Fibroblast of the aortic adventitia (primary cell): ENCODE results near the gene FITM1. TPM values are rescaled to one million over a fixed set of nuclear protein-coding genes. Genes with fewer than 3 reads are reported as not detected.

Experiments
- DNase-seq: peaks from one replicate; pipeline ENCODE4 v3.0.0-alpha.2; 2010; ENCODE audit warnings: low read depth
- H3K4me3 ChIP-seq: 2 replicates; pipeline ENCODE4 v1.5.1; 2011; ENCODE audit warnings: low read depth, mild to moderate bottlenecking, control low read depth, low read length, moderate library complexity
- total RNA-seq: library from RNA; depleted of rRNA; stranded (reverse); fragments of >200 nt; gene quantifications from 2 replicates; pipeline ENCODE4 v1.2.3, GENCODE V29; 2012; ENCODE audit warnings: low replicate concordance
- TF ChIP-seq, protein P1 (sequence below): IDR thresholded peaks from 2 replicates; pipeline ENCODE4 v1.5.1; 2011; ENCODE audit warnings: mild to moderate bottlenecking, low read length, control low read depth, inconsistent platforms; ENCODE audit not compliant: insufficient read depth

Gene FITM1
- total RNA-seq, 1 donor, result 0.18 TPM

DNA sequence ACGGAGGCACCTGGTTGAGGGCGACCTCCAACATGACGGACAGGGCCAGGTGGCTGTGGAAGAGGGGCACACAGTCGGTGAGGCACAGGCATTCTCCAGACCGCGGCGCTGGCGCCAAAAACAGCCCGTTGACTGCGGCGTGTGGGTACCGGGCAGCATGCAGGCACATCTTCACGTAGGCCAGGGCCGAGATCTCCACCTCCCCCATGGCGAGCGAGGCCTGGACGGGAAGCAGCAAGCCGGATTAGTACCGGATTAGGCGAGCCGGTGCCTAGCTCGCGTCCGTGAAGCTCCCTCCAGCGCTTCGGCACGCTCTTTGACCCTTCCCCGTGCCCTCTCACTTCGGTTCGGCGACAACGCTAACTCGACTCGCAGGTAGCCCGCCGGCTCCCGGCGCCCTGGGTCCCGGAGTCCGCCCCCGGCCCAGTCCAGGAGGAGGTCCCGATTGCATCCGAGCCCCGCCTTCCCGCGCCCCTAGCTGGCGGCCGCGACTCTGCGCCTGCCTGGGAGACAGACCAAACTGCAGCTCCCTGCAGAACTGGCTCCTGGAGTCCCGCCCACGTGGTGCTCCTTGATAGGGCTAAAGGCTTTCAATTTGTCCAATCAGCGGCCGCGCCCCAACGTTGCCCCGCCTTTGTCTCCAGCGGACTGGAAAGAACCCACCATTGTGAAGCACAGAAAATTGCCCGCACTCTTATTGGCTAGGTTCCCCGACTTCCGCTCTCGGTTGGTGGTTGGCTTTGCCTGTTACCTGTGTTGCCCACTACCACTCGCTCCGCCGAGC lies 10.8 kb downstream of the FITM1 start, which contains the start of gene EMC9:
EMC9 (minus strand) TSS at position 495 of the 784 bp plus-strand sequence; CDS start at position 208, 287 bp downstream.
- peak; percentile 99 for DNase-seq
- TF ChIP-seq, protein P1, sequence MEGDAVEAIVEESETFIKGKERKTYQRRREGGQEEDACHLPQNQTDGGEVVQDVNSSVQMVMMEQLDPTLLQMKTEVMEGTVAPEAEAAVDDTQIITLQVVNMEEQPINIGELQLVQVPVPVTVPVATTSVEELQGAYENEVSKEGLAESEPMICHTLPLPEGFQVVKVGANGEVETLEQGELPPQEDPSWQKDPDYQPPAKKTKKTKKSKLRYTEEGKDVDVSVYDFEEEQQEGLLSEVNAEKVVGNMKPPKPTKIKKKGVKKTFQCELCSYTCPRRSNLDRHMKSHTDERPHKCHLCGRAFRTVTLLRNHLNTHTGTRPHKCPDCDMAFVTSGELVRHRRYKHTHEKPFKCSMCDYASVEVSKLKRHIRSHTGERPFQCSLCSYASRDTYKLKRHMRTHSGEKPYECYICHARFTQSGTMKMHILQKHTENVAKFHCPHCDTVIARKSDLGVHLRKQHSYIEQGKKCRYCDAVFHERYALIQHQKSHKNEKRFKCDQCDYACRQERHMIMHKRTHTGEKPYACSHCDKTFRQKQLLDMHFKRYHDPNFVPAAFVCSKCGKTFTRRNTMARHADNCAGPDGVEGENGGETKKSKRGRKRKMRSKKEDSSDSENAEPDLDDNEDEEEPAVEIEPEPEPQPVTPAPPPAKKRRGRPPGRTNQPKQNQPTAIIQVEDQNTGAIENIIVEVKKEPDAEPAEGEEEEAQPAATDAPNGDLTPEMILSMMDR, result peak; percentile 60
- peak within 1 kb of the TSS; percentile 92 for H3K4me3 ChIP-seq

DNA sequence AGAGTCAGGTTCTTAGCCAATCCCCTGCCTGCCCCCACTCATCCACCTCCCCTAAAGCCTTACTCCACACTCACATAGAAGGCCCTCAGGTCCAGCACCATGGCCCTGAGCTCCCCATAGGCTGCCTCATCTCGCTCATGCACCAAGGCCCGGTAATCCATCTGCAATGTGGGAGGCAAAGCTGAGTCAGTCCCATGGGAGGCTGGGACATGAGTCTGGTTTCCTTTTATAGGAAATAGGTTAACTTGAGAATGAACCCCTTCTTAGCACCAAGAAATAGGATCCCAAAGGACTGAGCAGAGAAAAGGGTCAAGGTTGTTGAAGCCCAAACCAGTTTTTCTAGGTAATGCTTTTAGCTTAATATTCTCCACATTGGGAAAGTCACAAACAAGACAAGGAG lies 13.1 kb downstream of the FITM1 start:
- DNase-seq, result peak; percentile 31
- no peak overlapping the region for H3K4me3 ChIP-seq
- TF ChIP-seq, protein P1, result no peak

GRCh38 chr14:24144451-24144850 lies 14.0 kb downstream of the FITM1 start:
- no peak overlapping the region for H3K4me3 ChIP-seq
- DNase-seq, result no peak
- TF ChIP-seq, protein P1, result no peak

DNA sequence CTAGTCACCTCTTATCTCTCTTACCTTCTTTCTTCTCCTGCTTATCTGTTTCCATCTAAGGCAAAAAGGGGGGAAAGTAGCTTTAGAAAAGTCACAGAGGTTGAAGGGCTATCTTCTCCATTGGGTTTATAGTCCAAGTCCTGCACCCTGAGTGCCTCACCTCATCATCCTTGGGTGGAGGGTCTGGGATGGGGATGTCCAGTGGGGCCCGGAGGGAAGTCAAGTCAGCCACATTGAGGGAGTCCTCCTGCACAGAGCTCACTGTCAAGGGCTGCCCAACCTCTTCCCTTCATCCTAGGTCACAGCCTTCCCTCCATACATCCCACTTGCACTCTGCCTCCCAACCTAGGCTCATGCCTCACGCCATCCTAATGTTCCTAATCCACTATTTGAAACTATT lies 14.8 kb downstream of the FITM1 start:
- H3K4me3 ChIP-seq, result peak overlapping the region; percentile 95
- TF ChIP-seq, protein P1, result no peak
- DNase-seq, result no peak

DNA sequence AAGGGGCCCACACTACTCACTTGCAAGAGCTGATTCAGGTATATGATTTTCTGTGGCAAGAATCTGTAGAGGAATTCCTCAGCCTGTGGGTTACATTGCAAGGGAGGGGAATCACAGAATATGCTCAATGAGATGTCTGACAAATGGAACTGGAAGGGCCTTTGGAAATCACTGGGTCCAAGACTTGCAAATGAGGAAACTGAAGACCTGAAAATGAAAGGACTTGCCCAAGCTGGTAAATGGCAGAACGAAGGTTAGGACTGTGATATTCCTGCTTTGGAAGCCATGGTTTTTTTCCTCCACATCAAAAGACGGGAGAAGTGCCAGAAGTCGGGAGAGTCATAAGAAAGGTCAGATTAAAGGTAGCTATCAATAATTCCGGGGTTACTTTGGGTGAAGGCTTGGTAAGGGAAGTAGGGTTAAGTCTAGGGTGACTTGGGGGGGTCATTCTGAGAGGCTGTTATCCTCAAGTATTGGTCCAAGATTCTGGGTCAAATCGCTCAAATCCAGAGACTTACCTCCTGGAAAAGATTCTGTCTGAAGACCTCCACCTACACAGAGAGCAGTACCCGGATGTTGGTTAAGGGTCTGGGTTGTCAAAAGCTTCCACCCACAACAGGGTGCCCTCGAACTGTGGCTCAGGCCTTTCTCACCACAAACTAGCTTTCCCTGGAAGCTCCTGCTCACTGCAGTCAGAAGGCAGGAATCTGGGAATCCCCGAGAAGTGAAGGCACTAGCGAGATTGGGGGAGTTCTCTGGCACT lies 15.4 kb downstream of the FITM1 start:
- DNase-seq, result peak; percentile 11
- TF ChIP-seq, protein P1, result no peak
- H3K4me3 ChIP-seq, result peak overlapping the region; percentile 95

GRCh38 chr14:24146453-24146977 lies 16.1 kb downstream of the FITM1 start, which contains the start of gene PSME2:
Gene PSME2 (minus strand): TSS chr14:24146610. CDS start chr14:24146581, 29 bp downstream.
- DNase-seq, result peak; percentile 93
- TF ChIP-seq, protein P1, result peak; percentile 4
- H3K4me3 ChIP-seq, result peak within 1 kb of the TSS; percentile 95
